ENCODE measurements around the gene SLC35C1.

Gene SLC35C1

DNA sequence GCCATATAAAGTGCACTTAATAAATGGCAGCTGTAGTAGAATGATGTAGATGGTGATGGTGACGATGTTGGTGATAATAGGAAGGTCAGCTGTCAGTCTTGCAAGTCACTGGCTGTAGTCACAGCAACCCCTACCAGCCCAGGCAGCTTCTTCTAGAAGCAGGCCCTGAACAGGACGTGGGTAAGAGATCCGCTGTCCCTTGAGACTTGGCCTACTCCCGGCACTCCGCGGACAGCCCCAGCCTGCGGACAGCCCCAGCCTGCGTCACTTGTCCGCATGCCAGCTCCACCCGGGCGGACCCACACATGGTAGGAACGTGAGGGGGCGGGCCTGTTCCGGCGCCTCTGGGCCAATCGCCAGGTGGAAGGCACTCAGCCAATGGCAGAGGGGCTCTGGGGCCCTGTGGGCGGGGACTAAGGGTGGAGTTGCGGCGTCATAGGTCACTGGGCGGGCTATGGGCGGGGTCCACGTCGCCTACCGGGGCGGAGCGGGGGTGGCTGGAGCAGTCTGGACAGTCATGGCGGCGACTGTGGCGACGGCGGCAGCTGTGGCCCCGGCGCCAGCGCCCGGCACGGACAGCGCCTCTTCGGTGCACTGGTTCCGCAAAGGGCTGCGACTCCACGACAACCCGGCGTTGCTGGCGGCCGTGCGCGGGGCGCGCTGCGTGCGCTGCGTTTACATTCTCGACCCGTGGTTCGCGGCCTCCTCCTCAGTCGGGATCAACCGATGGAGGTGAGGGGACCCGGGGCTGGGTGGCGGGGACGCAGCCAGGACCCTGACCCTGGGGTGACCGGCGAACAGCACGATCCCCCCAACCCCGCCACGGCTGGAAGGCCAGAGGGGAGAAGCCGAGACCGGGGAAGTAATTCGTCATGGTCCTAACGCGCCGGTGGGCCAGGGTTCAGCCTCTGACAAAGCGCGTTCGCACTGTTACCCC is 42.3 kb downstream of the SLC35C1 start, which contains the start of gene CRY2:
Gene CRY2 (plus strand): TSS at position 502 of the 937 bp plus-strand sequence. CDS start 16 bp downstream, at position 518.
- DNase-seq: peak; percentile 99

DNA sequence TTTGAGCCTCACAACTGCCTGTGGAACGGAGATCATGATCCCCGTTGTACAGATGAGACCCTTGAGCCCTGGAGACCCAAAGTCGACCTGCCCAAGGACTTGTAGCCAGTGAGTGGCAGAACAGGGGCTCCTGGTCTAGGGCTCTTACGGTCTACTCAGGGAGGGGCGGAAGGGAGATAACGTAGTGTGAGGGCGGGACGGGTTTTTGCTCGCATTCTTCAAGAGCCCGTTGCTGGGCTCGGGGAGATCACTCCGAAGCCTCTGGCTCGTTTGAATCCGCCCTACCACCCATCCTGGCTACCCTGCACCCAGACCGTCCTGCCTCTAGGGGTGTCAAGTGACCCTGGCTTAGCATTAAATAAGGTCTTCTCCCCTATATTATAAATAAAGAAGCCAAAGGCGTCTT is 43.0 kb downstream of the SLC35C1 start:
- peak; percentile 64 for DNase-seq

DNA sequence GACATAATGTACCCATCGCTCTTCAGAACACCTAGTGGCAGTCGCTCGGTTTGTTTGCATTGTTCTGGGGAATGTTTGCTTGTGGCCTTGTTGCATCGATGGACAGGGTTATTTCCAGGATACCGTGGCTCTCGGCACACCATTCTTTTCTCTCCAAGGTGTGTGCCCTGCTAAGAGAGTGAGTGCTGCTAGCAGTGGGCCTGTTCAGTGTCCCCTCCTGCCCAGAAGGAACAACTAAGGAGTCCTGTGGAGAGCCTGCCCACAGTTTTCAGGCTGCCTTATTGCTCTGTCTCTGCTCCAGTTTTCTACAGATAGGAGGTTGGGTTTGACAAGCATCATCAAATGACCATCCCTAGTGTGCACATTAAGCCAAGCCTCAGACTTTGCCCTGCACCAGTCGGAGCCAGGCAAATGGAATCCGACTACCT is 43.7 kb downstream of the SLC35C1 start:
- no peak for DNase-seq

DNA sequence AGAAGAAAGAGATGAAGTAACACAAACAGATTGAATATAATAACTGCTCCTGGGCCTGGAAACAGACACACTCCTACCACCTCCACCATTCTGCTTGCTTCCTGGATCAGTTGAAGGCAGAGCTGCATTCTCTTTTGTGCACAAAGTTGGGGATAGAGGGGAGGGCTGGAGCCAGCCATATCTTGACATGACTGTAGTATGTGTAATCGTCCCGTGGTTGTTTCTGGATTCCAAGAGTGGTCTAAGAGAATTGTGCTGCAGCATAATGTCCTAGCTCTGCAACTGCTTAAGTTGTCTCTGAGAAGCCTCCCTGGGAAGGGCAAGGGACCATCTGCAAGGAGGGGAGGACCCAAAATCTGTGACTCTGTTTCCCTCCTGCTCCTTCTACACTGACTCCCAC is 45.5 kb downstream of the SLC35C1 start:
- DNase-seq: no peak

DNA sequence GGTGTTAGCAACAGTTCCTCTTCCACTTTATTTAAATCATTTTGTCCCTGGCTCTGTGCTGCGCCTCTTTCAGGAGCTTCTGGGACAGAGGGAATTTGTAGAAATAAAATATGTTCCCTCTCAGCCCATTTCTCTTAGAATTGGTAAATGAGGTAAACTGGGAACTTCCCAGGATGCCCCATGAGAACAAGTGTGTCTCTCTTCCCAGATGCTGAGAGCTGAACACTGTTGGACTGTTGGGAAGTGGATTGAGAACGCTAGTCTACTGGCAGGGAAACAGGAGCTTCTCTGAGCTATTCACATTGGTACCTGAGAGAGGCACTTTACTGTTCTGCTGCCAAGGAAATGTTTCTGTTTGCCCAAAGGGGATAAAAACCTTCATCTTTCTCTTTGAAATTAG is 46.3 kb downstream of the SLC35C1 start:
- DNase-seq: no peak

DNA sequence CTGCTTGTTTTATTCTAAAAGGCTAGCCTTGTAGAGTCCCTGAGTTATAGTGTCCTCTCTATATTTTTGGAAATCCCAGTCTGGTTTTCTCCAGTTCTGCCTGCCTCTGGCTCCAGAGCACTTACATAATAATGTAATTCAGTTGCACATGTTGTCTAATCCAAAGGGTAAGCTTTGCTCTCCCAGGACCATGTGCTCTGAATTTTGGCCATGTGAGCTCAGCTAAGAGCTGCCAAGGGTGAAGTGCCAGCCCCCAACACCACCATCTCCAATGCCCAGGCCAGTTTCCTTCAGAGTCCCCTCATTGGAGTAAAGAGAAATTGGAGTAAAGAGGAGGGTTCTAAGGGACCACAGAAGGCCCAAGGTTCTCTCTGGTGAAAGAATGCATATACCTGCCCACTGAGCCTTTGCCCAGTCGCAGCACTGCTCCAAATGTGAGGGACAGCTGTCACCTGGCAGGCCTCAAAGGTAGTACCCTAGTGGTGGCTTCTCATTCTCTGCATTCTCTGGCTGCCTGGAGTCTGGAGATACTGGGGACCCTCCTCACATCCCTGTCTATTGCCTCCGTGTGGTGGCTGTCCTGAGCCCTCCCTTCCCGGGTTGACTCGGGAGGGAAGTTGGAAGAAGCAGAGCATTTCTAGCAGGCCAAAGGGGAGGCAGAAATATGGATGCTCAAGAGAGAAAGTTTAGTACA is 47.2 kb downstream of the SLC35C1 start:
- no peak for DNase-seq

DNA sequence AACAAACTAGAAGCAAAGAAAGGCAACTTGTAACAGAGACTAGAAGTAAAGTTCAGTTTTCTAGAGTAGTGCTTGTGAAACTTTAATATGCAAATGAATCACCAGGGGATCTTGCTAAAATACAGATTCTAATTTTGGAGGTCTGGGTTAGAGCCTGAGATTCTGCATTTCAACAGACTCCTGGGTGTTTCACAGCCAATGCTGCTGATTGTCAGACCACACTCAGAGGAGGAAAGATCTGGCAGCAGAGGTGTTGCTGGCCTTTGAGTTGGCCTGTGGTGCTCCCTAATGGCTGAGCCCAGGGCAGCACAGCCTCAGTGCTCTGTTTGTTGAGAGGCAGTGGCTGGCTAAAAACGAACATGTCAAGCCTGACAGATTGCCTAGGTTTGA is 47.8 kb downstream of the SLC35C1 start:
- no peak for DNase-seq

DNA sequence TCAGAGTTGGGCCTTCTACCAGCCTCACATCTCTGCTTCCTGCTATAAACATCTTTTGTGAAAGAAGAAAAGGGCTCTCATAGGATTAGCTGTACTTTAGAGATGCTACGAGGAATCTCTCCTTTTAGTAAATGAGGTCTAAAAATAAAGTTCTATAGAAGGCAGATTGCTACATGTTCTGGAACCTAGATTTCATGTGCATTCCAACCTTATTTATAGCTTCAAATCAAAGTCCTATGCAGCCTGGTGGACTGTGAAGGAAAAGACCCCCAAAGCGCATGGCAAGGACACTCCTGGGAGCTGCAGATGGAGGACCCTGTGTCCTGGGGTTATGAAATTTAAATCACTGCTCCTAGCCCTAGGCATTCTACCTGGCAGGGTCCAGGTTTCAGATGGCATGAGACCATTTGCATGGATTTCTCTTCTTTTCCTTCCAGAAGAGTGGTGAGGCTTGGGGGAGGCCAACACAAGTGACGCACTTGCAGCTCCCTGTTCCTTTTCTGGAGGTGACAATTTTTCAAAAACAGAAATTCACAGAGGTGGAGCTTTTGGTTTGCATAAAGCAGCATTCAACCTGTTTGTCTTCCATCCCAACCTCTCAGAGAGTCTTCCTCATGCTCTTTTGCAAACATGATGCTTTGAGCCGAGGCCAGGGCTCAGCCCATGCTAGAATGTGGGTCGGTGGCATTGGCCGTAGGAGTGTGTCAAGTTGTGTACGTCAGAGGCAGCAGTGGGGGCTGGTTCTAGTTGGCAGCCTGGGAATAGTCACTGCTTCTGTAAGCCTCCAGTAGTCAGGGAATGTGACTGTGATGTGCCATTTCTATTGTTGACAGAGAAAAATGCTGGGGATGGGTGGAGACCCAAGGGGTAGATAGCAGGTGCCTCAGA is 48.6 kb downstream of the SLC35C1 start:
- no peak for DNase-seq

DNA sequence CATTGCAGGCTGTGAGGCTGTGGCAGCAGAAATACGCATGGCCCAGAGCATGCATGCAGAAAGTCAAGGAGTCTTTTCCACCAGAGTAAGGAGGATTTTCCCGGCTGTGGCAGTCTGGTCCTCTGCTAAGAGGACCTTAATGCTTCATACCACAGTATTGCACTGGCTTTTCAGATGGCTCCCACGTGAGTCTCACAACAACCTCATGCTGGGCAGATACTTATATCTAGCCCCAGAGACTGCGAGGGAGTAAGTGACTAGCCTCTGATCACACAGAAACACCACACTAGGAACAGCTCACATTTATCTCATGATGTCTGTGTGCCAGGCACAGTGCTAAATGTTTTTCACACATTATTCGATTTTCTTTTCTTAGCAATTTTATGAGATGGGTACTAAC is 50.4 kb downstream of the SLC35C1 start:
- no peak for DNase-seq

DNA sequence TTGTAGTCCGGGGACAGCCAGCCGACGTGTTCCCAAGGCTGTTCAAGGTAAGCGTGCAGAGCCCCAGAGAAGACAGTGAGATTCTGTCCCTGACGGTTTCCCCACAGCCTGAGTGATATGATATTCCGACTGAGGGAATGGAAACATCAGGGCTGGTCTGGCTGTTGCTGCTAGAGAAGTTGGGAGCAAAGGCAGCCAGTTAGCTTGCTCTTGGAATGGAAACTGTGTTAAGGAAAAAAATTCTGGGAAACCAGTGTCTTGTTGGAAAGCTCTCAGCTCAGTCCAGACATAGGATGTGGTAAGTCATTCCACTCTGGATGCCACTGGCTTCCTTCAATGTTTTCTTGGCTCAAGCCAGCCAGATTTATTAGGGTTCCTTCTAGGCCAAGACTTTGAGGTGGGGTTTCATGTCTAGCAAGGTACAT is 51.1 kb downstream of the SLC35C1 start:
- no peak for DNase-seq

DNA sequence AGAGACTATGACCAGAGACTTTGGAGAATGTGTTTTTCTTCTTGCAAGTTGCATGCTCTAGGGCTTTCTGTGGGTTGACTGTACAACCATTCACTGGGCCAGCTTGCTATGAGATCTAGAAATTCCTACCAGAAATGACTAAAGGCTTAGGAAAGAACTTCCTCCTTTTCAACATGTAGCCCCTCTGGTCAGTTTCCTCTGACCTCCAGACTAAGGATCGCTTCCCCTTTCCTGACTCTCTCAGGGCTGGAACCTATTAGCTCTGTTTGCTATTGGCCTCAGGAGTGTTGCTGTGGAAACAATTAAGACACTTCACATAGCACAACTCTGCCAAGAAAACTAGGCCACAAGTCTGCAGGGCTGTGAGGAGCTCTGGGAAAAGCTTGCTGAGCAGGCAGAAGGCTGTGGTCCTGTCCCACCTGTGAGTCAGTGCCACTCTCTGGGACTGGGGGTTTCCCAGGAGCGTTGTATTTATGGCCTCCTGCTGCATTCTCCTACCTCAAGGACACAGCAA is 53.1 kb downstream of the SLC35C1 start:
- DNase-seq: no peak

DNA sequence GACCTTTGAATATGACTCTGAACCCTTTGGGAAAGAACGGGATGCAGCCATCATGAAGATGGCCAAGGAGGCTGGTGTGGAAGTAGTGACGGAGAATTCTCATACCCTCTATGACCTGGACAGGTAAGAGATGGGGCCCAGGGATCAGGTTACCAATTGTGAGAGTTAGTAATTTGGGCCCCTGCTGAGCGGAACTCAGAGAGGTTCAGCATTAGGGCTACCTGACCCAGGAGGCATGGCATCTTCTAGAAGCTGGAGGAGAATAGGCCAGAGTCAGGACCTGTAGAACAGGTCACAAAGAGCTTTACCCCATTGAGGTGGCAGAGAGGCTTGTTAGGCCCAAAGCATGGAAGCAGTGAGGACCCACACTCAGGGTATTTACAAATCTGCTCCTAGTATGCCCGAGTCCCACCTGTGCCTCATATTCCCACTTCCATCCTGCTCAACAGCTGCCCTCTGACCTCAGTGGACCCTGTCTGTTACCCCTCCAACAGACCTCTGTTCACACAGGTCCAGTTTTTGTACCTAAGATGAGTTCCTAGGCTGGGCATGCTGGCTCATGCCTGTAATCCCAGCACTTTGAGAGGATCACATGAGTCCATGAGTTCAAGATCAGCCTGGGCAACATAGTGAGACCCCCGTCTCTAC is 53.9 kb downstream of the SLC35C1 start:
- no peak for DNase-seq

DNA sequence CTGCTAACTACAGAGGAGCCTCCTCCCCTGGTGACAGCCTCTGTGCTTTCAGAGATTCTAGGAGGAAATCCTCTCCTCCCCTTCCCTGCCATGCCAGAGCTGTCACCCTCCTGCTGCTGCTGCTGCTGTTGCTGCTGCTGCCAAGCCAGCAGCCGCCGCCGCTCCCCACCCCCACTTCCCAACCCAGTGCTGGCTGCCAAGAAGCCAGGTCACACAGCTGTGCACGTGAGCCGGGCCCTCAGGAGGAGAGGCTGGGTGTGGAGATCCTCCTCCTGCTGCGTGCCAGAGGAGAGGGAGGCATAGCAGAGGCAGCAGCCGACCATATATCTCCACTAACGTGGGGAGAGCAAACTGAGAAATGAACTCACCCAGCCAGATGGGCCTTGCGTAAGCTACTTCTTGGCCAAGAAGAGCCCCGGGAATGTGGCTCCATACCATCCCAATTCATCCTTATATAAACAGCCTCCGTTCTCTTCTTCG is 54.8 kb downstream of the SLC35C1 start:
- DNase-seq: no peak

DNA sequence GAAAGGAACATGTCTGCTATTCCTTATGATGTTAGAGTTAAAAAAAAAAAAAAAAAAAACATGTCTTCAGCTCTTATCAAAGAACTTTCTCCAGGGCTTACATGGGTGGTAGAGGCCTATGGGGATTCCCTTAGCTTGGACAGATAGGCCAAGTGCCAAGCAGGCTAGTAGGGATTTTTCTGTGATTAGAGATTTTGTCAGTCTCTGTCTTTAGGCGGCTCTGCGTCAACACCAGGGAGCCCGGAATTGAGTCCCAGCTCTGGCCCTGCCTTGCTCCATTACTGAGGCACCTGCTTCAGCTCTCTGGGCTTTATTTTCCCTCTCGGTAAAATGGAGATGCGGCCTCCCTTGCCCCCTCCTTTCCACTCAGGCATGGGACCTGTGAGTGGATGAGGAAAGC is 55.4 kb downstream of the SLC35C1 start:
- no peak for DNase-seq

DNA sequence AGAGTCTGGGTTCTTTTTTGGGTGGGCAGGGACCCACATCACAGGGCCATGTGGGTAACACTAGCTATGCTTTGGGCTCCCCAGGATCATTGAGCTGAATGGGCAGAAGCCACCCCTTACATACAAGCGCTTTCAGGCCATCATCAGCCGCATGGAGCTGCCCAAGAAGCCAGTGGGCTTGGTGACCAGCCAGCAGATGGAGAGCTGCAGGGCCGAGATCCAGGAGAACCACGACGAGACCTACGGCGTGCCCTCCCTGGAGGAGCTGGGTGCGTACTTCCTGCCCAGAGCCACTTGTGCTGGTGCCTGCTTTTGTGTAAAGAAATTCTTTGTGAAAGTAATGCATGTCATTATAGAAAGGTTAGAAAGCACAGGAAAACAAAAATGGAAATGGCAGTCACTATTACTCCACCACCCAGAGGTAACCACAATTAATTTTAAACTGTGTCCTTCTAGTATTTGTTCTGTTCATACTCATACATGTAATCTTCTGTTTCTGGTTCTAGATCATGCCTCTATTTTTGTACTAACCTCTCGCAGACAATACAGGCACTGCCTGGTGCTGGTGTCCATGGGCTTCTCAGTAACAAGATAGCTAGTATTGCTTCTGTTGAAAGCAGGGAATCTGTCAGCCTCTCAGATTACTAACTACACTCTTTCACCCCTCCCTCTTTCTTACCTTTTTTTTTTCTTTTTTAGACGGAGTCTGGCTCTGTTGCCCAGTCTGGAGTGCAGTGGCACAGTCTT is 56.0 kb downstream of the SLC35C1 start:
- no peak for DNase-seq
